HEK293 (cell line): ENCODE measurements around the gene EXD3.

Experiments
- CTCF ChIA-PET: fragments of 350-600 bp; formaldehyde crosslinking; extraction: SDS; loops from one replicate; lab custom pipeline; 2021; ENCODE audit warnings: antibody characterized with exemption; lab: Yijun Ruan, JAX
- POLR2A ChIA-PET: fragments of 300-600 bp; formaldehyde crosslinking; extraction: SDS; loops from one replicate; lab custom pipeline; 2020; ENCODE audit warnings: antibody characterized with exemption, inconsistent platforms; lab: Yijun Ruan, JAX
- H3K27ac ChIP-seq: fragments of 200-500 bp; sonication (Bioruptor generic); 2 replicates; pipeline ENCODE4 v1.5.1; 2014; ENCODE audit warnings: low read depth, low read length, control low read depth, inconsistent platforms; ENCODE audit errors: extremely low read depth
- H3K36me3 ChIP-seq, 2 experiments: fragments of 200-500 bp in 1 of 2; sonication (Bioruptor generic) in 1 of 2; 1 replicate in 1 of 2; 2 replicates in 1 of 2; pipeline ENCODE4 v1.5.1; 2014 to 2017; ENCODE audit warnings: inconsistent platforms in 2 of 2, low read length in 2 of 2; ENCODE audit not compliant: control insufficient read depth in 2 of 2, insufficient read depth in 1 of 2
- H3K4me1 ChIP-seq: fragments of 200-500 bp; sonication (Bioruptor generic); 2 replicates; pipeline ENCODE4 v1.5.1; 2014; ENCODE audit warnings: mild to moderate bottlenecking, low read length, inconsistent platforms; ENCODE audit not compliant: control insufficient read depth, insufficient read depth
- H3K4me3 ChIP-seq: 2 replicates; pipeline ENCODE4 v1.5.1; 2011; ENCODE audit warnings: low read depth, mild to moderate bottlenecking, control low read depth, low read length, moderate library complexity
- H3K9me3 ChIP-seq: fragments of 200-500 bp; sonication (Bioruptor generic); 2 replicates; pipeline ENCODE4 v1.5.1; 2014; ENCODE audit warnings: low read depth, low read length, inconsistent platforms; ENCODE audit not compliant: control insufficient read depth, insufficient read depth
- ATF2 ChIP-seq: fragments of 450-650 bp; formaldehyde crosslinking; IDR thresholded peaks from 2 replicates; pipeline ENCODE4 v1.5.1; 2016; ENCODE audit warnings: missing biosample characterization, missing genetic modification characterization, low read depth
- GLI4 ChIP-seq: fragments of 450-650 bp; formaldehyde crosslinking; IDR thresholded peaks from 2 replicates; pipeline ENCODE4 v1.5.1; 2016; ENCODE audit warnings: missing biosample characterization, missing genetic modification characterization
- KLF7 ChIP-seq: fragments of 450-650 bp; formaldehyde crosslinking; IDR thresholded peaks from 2 replicates; pipeline ENCODE4 v1.5.1; 2016; ENCODE audit warnings: missing biosample characterization, missing genetic modification characterization, borderline replicate concordance
- OSR2 ChIP-seq: fragments of 450-650 bp; formaldehyde crosslinking; IDR thresholded peaks from 2 replicates; pipeline ENCODE4 v1.5.1; 2016; ENCODE audit warnings: missing biosample characterization, missing genetic modification characterization
- SCRT1 ChIP-seq: fragments of 450-650 bp; formaldehyde crosslinking; IDR thresholded peaks from 2 replicates; pipeline ENCODE4 v1.5.1; 2016; ENCODE audit warnings: missing biosample characterization, missing genetic modification characterization, borderline replicate concordance
- SCRT2 ChIP-seq: fragments of 450-650 bp; formaldehyde crosslinking; IDR thresholded peaks from 2 replicates; pipeline ENCODE4 v1.5.1; 2016; ENCODE audit warnings: missing biosample characterization, missing genetic modification characterization
- ZBTB1 ChIP-seq: fragments of 450-650 bp; formaldehyde crosslinking; IDR thresholded peaks from 2 replicates; pipeline ENCODE4 v1.5.1; 2016; ENCODE audit warnings: missing biosample characterization, missing genetic modification characterization
- ZBTB21 ChIP-seq: fragments of 450-650 bp; formaldehyde crosslinking; IDR thresholded peaks from 2 replicates; pipeline ENCODE4 v1.5.1; 2017; ENCODE audit warnings: missing biosample characterization, missing genetic modification characterization
- ZFP41 ChIP-seq: fragments of 450-650 bp; formaldehyde crosslinking; IDR thresholded peaks from 2 replicates; pipeline ENCODE4 v1.5.1; 2016; ENCODE audit warnings: missing biosample characterization, missing genetic modification characterization, borderline replicate concordance
- ZNF138 ChIP-seq: fragments of 450-650 bp; formaldehyde crosslinking; IDR thresholded peaks from 2 replicates; pipeline ENCODE4 v1.5.1; 2016; ENCODE audit warnings: missing biosample characterization, missing genetic modification characterization, borderline replicate concordance
- ZNF202 ChIP-seq: fragments of 450-650 bp; formaldehyde crosslinking; IDR thresholded peaks from 2 replicates; pipeline ENCODE4 v1.5.1; 2016; ENCODE audit warnings: missing biosample characterization, missing genetic modification characterization, borderline replicate concordance
- ZNF211 ChIP-seq: fragments of 450-650 bp; formaldehyde crosslinking; IDR thresholded peaks from 2 replicates; pipeline ENCODE4 v1.5.1; 2016; ENCODE audit warnings: low read depth, missing biosample characterization, missing genetic modification characterization
- ZNF274 ChIP-seq, 2 experiments: fragments of 200-500 bp in 1 of 2; fragments of 450-650 bp in 1 of 2; sonication (Bioruptor generic) in 1 of 2; formaldehyde crosslinking in 1 of 2; IDR thresholded peaks; 2 replicates each; pipeline versions ENCODE4 v1.5.1 to v1.6.1; 2014 to 2016; ENCODE audit warnings: borderline replicate concordance in 1 of 2, inconsistent platforms in 1 of 2, low read length in 1 of 2, missing biosample characterization in 1 of 2, missing genetic modification characterization in 1 of 2
- ZNF292 ChIP-seq: fragments of 450-650 bp; formaldehyde crosslinking; IDR thresholded peaks from 2 replicates; pipeline ENCODE4 v1.5.1; 2016; ENCODE audit warnings: low read depth, missing biosample characterization, missing genetic modification characterization, borderline replicate concordance
- ZNF341 ChIP-seq: fragments of 450-650 bp; formaldehyde crosslinking; IDR thresholded peaks from 2 replicates; pipeline ENCODE4; 2016; ENCODE audit warnings: low read depth, missing biosample characterization, missing genetic modification characterization
- ZNF350 ChIP-seq: fragments of 450-650 bp; formaldehyde crosslinking; IDR thresholded peaks from 2 replicates; pipeline ENCODE4 v1.5.0; 2017; ENCODE audit warnings: missing biosample characterization, mild to moderate bottlenecking, missing genetic modification characterization
- ZNF423 ChIP-seq: fragments of 450-650 bp; formaldehyde crosslinking; IDR thresholded peaks from 2 replicates; pipeline ENCODE4 v1.5.1; 2016; ENCODE audit warnings: missing biosample characterization, missing genetic modification characterization
- ZNF621 ChIP-seq: fragments of 450-650 bp; formaldehyde crosslinking; IDR thresholded peaks from 2 replicates; pipeline ENCODE4 v1.5.1; 2017; ENCODE audit warnings: missing biosample characterization, missing genetic modification characterization
- ZNF626 ChIP-seq: fragments of 450-650 bp; sonication (Bioruptor Pico); formaldehyde crosslinking; IDR thresholded peaks from 2 replicates; pipeline ENCODE4 v1.5.1; 2018; ENCODE audit warnings: missing biosample characterization, missing genetic modification characterization, inconsistent platforms
- ZNF670 ChIP-seq: fragments of 450-650 bp; formaldehyde crosslinking; IDR thresholded peaks from 2 replicates; pipeline ENCODE4 v1.5.1; 2016; ENCODE audit warnings: missing biosample characterization, missing genetic modification characterization, low read depth
- ZNF837 ChIP-seq: fragments of 450-650 bp; formaldehyde crosslinking; IDR thresholded peaks from 2 replicates; pipeline ENCODE4 v1.5.1; 2016; ENCODE audit warnings: missing biosample characterization, missing genetic modification characterization
- ZSCAN30 ChIP-seq: fragments of 450-650 bp; IDR thresholded peaks from 2 replicates; pipeline ENCODE4 v1.5.1; 2018; ENCODE audit warnings: missing biosample characterization, mild to moderate bottlenecking, missing genetic modification characterization, moderate library complexity
- TF ChIP-seq, protein P1 (sequence below): fragments of 450-650 bp; formaldehyde crosslinking; IDR thresholded peaks from 2 replicates; pipeline ENCODE4 v1.5.1; 2017; ENCODE audit warnings: missing biosample characterization, missing genetic modification characterization
- TF ChIP-seq, protein P2 (sequence below): fragments of 450-650 bp; formaldehyde crosslinking; IDR thresholded peaks from 2 replicates; pipeline ENCODE4 v1.5.1; 2016; ENCODE audit warnings: missing biosample characterization, missing genetic modification characterization
- TF ChIP-seq, protein P3 (sequence below): fragments of 450-650 bp; formaldehyde crosslinking; IDR thresholded peaks from 2 replicates; pipeline ENCODE4 v1.5.1; 2017; ENCODE audit warnings: missing biosample characterization, missing genetic modification characterization

The EXD3 gene

GRCh38 chr9:137342482-137342881 lies 80.5 kb downstream of the EXD3 start:
- CTCF ChIA-PET: no interaction called here
- Histone ChIP-seq H3K9me3 (no peaks in the 10 kb centered on the region), H3K36me3 (no peaks in the 10 kb centered on the region), H3K4me1 (no peaks in the 10 kb centered on the region), H3K4me3 (no peak overlapping the region), H3K27ac (no peak overlapping the region)
- POLR2A ChIA-PET: no interaction called here
- TF ChIP-seq ZBTB21 (tag by site-specific recombination) (no peak), ZNF670 (tag by site-specific recombination) (no peak), ZNF274 (IDR thresholded peaks at IDR 0.05; ENCODE audit: low read length) (no peak), ZNF274 (tag by site-specific recombination; IDR thresholded peaks at IDR 0.05; ENCODE audit: borderline replicate concordance) (no peak), KLF7 (tag by site-specific recombination) (no peak), ZNF341 (tag by site-specific recombination) (no peak), ATF2 (tag by site-specific recombination) (no peak), ZNF837 (tag by site-specific recombination) (no peak), ZNF621 (no peak), SCRT2 (tag by site-specific recombination) (no peak), ZNF292 (no peak)
- TF ChIP-seq, protein P1, sequence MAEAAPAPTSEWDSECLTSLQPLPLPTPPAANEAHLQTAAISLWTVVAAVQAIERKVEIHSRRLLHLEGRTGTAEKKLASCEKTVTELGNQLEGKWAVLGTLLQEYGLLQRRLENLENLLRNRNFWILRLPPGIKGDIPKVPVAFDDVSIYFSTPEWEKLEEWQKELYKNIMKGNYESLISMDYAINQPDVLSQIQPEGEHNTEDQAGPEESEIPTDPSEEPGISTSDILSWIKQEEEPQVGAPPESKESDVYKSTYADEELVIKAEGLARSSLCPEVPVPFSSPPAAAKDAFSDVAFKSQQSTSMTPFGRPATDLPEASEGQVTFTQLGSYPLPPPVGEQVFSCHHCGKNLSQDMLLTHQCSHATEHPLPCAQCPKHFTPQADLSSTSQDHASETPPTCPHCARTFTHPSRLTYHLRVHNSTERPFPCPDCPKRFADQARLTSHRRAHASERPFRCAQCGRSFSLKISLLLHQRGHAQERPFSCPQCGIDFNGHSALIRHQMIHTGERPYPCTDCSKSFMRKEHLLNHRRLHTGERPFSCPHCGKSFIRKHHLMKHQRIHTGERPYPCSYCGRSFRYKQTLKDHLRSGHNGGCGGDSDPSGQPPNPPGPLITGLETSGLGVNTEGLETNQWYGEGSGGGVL: no peak
- TF ChIP-seq, protein P2, sequence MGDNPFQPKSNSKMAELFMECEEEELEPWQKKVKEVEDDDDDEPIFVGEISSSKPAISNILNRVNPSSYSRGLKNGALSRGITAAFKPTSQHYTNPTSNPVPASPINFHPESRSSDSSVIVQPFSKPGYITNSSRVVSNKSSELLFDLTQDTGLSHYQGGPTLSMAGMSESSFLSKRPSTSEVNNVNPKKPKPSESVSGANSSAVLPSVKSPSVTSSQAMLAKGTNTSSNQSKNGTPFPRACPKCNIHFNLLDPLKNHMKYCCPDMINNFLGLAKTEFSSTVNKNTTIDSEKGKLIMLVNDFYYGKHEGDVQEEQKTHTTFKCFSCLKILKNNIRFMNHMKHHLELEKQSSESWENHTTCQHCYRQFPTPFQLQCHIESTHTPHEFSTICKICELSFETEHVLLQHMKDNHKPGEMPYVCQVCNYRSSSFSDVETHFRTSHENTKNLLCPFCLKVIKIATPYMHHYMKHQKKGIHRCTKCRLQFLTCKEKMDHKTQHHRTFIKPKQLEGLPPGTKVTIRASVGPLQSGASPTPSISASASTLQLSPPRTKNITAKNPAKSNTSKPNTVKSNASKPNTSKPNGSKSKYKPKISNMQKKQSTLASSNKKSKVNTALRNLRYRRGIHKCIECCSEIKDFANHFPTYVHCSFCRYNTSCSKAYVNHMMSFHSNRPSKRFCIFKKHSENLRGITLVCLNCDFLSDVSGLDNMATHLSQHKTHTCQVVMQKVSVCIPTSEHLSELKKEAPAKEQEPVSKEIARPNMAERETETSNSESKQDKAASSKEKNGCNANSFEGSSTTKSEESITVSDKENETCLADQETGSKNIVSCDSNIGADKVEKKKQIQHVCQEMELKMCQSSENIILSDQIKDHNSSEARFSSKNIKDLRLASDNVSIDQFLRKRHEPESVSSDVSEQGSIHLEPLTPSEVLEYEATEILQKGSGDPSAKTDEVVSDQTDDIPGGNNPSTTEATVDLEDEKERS (tag by site-specific recombination): no peak

GRCh38 chr9:137341227-137341626 lies 81.7 kb downstream of the EXD3 start:
- ChIA-PET CTCF (no interaction called here), POLR2A (no interaction called here)
- H3K27ac ChIP-seq: no peak overlapping the region
- no peaks in the 10 kb centered on the region for H3K4me1 ChIP-seq
- H3K36me3 ChIP-seq: no peaks in the 10 kb centered on the region
- H3K9me3 ChIP-seq: no peaks in the 10 kb centered on the region
- H3K4me3 ChIP-seq: no peak overlapping the region
- TF ChIP-seq, protein P3, sequence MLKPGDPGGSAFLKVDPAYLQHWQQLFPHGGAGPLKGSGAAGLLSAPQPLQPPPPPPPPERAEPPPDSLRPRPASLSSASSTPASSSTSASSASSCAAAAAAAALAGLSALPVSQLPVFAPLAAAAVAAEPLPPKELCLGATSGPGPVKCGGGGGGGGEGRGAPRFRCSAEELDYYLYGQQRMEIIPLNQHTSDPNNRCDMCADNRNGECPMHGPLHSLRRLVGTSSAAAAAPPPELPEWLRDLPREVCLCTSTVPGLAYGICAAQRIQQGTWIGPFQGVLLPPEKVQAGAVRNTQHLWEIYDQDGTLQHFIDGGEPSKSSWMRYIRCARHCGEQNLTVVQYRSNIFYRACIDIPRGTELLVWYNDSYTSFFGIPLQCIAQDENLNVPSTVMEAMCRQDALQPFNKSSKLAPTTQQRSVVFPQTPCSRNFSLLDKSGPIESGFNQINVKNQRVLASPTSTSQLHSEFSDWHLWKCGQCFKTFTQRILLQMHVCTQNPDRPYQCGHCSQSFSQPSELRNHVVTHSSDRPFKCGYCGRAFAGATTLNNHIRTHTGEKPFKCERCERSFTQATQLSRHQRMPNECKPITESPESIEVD: no peak
- TF ChIP-seq ZNF626 (tag by site-specific recombination): no peak
- no peak for TF ChIP-seq ZNF423 (tag by site-specific recombination)
- no peak for TF ChIP-seq ZBTB1
- TF ChIP-seq ZNF211: no peak
- no peak for TF ChIP-seq ZNF350 (tag by site-specific recombination)
- no peak for TF ChIP-seq ZNF202
- TF ChIP-seq SCRT1: no peak
- TF ChIP-seq OSR2 (tag by site-specific recombination): no peak
- TF ChIP-seq ZFP41: no peak
- TF ChIP-seq ZNF138: no peak
- no peak for TF ChIP-seq ZSCAN30
- TF ChIP-seq GLI4: no peak
